ENCODE data around the gene OR2T27. TPM values are rescaled to one million over a fixed set of nuclear protein-coding genes. Genes with fewer than 3 reads are reported as not detected.

The OR2T27 gene
- total and polyA plus RNA-seq, 9 of the 15 experiments (the other 6 are each of a cell fraction or from before 2014, with no cell fraction given): not detected

DNA sequence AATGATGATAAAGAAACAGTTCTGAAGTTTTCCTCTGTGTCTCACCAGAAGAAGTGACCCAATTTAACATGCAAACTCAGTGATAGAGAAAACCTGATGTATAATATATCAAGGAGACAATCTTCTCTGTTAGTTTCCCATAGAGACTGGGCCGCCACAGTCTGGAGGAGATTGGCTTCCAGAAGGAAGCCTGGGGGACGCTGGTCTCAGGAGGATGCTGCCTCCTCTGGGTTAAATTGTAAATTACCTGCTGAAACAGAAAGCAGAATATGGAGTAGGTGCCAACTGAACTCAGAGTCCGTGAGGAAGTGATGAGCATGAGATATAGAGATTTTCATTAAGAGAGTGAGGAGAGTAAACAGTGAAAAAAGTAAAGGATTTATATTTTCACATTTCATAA, 31.5 kb upstream of the OR2T27 start (continued):
- no peak for TF ChIP-seq ZBTB33 (CRISPR knock-in tag; IDR thresholded peaks at IDR 0.05)
- TF ChIP-seq MGA (IDR thresholded peaks at IDR 0.05): no peak
- no peak for TF ChIP-seq SOX6 (IDR thresholded peaks at IDR 0.05)
- TF ChIP-seq ZNF764 (CRISPR knock-in tag; IDR thresholded peaks at IDR 0.05; ENCODE audit: low read depth): no peak
